GM19468 (cell line): ENCODE measurements around the gene SOBP.

ENCODE experiments used
- ATAC-seq: cut with Tn5 transposase; IDR thresholded peaks from one replicate; pipeline ENCODE4 v1.9.1; 2021; ENCODE audit warnings: mild to moderate bottlenecking, moderate library complexity, moderate number of reproducible peaks; ENCODE audit not compliant: unreplicated experiment; ENCODE audit errors: extremely low read depth

The SOBP gene

DNA sequence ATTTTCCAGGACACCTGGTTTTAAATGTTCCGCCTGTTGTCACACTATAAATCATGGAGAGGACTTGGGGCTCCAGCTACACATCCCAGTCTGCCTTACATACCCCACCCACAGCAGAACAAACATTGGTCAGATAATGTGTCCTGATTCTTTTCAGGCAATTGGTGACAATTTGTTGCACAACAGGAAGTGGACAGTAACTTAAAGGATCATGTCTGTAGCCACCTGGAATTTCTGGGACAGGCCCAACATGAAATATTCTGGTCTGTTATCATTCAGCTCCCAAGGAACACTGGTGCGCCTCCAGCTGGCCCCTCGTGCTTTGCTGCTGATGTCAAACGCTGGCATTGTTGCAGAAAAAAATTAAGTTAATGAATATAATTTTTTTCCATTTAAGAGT is 117.2 kb downstream of the SOBP start:
- no peak for ATAC-seq

- ATAC-seq = no peak
Observed at GRCh38 chr6:107611094-107611810, 121.3 kb downstream of the SOBP start.

DNA sequence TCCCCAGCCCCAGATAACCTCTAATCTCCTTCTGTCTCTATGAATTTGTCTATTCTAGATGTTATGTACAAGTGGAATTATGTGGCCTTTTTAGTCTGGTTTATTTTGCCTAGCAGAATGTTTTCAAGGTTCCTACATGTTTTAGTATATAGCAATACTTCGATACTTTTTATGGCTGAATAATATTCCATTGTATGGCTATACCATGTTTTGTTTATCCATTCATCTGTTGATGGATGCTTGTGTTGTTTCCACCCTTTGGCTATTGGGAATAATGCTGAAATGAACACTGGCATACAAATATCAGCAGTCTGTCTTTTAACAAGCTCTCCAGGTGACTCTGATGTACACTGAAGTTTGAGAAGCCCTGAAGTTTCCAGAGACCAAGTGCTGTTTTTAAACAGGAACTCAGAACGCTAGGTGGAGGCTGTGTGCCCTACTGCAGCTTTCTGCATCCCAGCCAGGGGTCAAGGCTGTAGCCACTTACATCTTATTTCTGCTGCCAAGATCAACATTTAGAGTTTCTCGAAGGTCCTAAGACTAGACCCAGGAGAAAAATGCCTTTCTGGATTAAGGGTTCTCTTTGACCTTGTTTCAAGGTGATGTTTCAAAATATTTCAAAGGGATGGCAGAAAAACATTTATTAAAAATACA is 123.0 kb downstream of the SOBP start:
- no peak for ATAC-seq

- no peak for ATAC-seq
Observed at GRCh38 chr6:107613651-107614379, 123.9 kb downstream of the SOBP start.

GRCh38 chr6:107614828-107615227 is 124.9 kb downstream of the SOBP start:
- ATAC-seq = no peak

- ATAC-seq = no peak
Observed at GRCh38 chr6:107616775-107617174, 126.9 kb downstream of the SOBP start.

- ATAC-seq = no peak
Observed at GRCh38 chr6:107617341-107617932, 127.5 kb downstream of the SOBP start.

DNA sequence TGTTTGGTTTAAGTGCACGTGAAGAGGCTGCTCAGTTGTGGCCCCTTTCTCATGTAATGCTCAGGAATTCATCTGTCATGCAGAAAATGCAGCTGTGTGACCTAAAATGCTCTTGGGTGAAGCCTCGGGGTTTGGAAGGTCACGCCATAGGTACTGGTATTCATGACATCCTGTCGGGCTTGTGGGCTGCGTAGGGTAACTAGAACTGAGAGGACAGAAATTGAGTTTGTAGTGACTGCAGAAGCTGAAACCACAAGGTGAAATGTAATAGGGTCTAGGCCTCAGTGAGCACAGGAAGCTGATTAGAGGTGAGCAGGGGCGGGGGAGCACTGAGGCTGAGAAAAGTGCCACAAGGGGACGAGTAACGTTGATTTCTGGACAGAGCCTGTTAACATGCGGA is 128.8 kb downstream of the SOBP start:
- ATAC-seq = peak; percentile 78

GRCh38 chr6:107620732-107621131 is 130.8 kb downstream of the SOBP start:
- no peak for ATAC-seq

- no peak for ATAC-seq
Observed at GRCh38 chr6:107621229-107621937, 131.5 kb downstream of the SOBP start.

DNA sequence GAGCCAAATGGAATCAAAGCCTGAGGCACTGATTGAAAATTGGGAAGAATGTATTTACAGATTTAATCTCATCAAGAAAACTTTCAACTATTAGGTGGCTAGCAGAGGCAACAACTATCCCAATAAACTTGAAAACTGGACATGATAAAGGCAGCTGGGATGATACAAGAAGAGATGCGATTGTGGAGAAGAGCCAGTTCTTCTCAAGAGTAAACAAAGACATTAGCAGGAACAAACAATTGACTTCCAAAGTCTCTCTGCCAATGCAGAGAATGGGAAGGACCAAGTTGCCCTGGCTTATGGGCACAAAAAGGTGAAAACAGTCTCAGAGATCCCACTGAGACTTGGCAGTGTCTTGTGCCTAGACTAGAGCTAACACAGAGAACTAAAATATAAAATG is 132.4 kb downstream of the SOBP start:
- ATAC-seq = no peak

- no peak for ATAC-seq
Observed at GRCh38 chr6:107624050-107624449, 134.1 kb downstream of the SOBP start.

- no peak for ATAC-seq
Observed at GRCh38 chr6:107624541-107624940, 134.6 kb downstream of the SOBP start.

GRCh38 chr6:107625264-107625663 is 135.3 kb downstream of the SOBP start:
- no peak for ATAC-seq

DNA sequence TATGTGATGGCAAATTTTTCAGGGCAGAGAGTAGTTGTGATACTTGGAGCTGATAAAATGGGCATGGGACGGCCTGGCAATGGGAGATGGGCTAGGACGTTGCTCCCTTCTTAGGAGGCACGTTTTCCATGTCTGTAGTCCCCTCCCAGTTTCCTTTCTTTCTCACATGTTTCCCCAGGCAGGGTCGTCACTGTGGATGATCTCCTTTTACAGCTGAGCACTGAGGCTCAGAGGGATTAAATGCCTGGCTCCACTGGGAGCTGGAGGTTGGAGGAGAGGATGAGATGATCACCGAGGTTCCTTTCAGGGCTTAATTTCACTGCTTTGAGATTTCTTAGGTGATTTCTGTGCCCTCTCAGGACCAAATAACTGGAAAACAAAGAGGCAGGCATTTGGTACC is 136.7 kb downstream of the SOBP start:
- no peak for ATAC-seq

DNA sequence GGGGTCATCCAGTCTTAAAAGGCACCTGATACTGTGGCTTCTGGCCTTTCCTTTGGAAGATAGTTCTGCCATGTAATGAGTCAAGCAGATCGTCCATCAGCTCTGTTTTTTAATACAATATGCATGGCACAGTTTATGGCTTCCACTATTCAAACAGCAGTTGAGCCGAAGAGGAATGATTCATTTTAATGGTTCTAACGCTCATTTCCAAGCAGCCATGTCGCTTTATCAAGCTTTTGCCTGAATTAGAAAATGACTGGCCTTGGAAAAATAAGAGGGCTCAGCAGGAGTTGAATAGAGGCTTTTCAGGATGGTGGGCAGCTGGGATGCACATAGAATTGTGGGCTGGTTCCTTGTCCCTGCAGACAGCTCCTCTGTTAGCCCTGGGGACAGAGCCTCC is 138.1 kb downstream of the SOBP start:
- ATAC-seq = no peak

DNA sequence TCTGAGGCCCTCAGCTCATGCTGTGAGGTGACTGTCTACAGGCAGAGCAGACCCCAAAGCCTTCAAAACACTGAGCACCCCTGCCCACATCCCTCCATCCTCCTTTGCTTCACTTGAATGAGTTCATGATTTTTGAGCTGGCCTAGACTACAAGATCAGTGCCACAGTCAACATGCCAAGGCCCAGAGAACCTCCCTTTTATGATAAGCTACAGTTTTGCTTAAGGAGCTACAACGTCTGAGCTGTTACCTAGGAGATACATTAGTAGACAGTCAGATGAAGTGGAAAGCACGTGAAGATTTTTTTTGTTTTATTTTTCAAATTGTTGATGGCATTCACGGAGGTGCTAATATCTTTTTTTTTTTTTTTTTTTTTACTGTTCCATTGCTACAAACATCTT is 139.0 kb downstream of the SOBP start:
- ATAC-seq = no peak

DNA sequence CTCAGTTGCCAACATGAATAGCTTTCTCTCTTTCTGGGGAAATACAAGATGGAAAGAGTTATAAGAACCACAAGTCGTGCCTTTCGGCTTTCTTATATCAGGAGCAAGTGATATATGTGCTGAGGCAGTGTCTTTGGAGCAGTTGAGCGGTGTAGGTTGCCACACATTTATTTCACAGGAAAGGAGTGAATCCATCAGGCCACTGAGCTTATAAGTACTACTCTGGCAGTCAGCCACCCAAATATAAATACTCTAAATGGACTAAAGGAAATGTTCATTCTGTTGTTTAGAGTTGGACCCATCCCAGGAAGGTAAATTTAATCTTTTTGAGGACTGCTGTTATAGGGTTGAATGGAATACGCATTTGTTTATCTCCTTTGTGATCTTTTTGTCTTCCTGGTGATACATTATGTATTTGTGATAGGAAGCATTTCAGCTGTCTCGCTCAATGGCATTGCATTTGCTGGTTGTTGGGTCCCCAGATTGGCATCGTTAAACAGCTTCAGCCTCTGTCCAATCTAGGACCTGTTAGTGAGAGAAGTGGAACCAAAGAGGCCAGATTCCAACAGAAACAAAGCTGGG is 139.7 kb downstream of the SOBP start:
- no peak for ATAC-seq

DNA sequence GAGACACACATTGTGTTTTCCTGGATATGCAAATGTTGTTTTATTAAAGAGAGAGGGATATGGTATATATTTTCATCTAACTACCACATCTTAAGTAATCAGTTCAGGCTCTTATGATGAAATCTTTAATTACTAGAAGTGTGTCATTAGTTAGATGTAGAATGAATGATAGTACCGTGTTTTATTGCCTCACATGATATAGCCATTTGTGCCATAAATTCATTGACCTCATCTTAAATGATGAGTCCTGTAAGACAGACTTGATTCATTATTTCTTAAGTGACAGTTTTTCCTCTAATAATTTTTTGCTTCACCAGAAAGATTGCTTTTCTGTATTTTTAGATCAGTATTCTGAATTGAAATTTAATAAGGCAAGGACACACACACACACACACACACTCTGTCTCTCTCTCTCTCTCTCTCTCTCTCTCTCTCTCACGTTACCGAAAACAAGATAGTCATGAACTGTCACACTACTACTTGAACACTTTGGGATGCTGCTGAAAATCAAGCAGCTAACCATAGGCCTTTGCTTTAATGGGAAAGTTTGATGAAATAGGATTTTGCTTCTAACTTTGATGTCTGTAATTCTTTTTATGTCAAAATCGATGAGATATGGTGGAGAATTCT is 140.5 kb downstream of the SOBP start:
- ATAC-seq = no peak
